Measurements from ENCODE around the gene DENND5A.
"Not testable (repeated sequence)": the region's sequence is repeated elsewhere in the genome, so short reads cannot be mapped to it uniquely, and the experiment has no call there.

DENND5A gene

DNA sequence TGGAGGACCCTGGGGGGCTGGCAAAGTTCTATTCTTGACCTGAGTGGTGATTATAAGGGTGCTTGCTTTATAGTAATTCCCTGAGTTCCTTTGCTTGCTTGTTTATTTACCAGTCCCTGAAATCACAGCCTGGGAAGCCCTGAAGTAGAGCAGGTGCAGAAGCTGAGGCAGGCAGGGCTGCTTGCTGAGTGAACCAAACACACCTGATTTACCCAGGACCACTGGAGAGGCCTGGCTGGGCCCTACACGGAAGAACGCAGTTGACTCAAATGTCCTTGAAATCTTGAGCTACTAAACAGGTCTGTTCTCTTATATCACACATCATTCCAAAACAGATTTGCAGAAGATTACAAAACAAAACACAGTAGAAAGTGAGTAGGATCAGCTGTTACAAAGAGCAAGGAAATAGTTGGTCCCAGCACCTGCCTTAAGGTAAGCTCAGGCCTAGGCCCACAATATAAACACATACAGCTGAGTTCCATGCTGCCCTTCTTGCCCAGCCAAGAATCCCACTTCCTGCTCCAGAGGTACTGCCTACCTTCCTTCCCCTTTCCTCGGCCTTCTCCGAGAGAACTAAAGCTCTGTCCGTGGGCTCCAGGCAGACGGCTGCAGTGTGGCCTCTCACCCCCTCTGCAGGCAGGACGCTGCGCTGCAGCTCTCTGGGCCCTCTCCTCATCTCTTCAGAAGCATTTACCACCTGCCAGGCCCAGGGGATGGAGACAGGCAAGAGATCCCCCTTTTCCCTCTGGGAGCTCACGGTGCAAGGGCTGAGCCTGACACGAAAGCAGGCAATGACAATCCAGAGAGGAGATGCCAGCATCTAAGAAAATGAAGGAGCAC, 127.6 kb downstream of the DENND5A start:
- peak; percentile 66 for DNase-seq (ENCODE audit: low spot score)

DNA sequence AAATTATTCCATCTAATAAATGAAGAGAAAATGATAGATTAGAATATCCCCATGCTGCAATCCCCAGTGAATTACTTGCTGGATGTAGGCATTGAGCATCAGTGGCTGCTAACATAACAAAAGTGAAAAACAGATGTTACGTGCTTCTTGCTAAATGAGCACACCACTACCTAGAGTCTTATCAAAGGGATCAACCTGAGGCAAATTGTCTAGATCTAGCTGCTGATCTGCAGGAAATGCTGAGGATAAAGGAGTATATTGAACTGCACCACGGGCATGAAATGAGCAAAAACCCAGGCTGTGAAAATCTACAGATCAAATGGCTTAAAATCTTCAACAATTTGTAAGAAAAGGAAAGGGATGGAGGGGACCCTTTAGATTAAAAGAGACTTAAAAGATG, 128.4 kb downstream of the DENND5A start:
- DNase-seq (ENCODE audit: low spot score) = no peak

DNA sequence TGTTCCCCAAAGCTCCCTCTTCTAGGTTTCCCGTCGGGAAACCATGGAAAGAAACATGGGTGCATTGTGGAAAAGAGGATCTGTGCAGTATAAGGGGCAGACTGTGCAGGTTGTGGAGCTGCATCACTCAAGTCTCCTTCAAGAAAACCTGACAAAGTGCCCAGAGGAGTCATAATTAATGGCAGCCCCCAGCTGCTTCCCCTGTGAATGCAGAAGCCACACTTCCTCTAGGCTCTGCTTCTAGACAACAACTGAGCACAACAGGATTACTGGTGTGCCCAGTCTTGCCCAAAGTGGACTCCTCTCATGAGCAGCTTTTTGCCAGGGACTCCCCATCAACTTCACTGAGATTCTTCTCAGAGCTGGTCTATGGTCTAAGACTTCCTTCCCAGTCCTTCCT, 131.2 kb downstream of the DENND5A start:
- DNase-seq (ENCODE audit: low spot score) = no peak

DNA sequence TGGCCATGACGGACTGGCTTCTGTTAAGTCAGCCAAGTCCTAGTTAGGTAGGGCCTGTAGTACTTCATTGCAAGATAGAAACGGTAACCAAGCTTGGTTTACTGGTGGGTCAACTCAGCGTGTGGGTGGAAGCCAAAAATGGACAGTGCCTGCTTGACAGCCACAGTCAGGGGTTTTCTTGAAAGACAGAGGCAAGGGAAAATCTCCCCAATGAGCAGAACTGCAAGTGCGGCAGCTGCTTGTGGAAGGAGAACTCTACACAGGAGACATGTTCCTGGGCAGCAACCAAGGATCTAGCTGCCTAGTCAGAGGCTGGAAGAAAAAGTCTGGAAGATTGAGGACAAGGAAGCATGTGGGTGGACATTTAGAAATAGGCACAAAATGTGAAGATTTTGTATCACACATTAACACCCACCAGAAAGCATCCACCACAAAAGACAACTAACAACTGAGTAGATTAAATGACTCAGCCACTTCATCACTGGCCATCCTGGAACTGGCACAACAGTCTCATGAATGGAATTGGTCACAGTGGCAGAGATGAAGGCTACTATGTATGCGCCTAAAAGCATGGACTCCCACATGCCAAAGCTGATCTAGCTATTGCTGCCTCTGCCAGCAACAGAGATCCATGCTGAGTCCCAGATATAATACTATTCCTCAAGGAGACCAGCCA, 132.8 kb downstream of the DENND5A start:
- no peak for DNase-seq (ENCODE audit: low spot score)

DNA sequence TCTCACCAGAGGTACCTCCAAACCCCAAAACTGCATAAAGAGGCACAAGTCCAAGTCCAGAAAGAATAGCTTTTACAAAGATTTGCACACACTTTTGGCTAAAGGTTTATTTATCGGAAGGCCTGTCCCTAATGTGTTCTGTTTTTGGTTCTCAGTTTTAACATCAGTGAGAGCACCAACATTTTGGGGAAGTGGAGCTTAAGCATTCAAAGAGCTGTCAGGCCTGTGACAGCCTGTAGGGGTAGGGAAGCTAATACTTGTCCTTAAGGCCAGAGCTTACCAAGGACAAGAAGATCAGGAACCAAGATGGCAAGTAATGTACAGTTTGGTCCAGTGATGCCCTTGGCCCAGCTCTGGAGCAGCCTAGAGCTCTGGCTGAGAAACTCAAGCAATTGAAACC, 134.9 kb downstream of the DENND5A start:
- no peak for DNase-seq (ENCODE audit: low spot score)

- DNase-seq (ENCODE audit: low spot score) = no peak
These were observed 138.5 kb downstream of the DENND5A start for GRCh38 chr11:9126636-9127035.

DNA sequence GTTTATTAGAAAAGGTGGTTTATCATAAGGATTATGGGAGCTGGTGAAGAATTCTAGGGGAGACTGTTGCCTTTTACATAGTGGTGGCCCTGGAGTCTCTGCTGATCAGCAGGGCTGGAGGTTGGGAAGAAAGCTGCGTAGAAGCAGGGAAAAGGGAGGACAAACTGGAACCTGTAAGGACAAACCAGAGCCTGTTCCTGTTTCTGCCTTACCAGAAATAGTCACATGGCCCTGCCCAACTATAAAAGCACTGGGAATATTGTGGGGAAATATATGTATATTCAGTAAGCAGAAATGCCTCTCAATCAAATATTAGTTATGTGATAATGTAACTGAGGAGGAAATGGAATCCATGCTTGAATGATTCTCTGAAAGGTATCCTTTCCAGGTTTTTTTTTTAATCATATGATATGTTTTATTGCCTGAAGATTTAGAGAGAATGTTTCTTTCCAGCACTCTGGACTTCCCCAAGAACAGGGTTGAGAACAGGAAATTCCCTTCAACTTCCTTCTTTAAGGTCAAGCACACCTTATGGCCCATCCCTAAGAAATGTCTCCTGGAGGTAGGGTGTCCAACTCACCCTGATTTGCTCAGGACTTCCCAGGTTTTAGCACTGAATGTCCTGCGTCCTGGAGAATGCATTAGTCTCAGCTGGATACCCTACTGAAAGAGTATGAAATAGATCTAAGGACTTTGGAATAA, 139.8 kb downstream of the DENND5A start:
- no peak for DNase-seq (ENCODE audit: low spot score)

GRCh38 chr11:9123595-9124304, 141.4 kb downstream of the DENND5A start:
- no peak for DNase-seq (ENCODE audit: low spot score)

DNA sequence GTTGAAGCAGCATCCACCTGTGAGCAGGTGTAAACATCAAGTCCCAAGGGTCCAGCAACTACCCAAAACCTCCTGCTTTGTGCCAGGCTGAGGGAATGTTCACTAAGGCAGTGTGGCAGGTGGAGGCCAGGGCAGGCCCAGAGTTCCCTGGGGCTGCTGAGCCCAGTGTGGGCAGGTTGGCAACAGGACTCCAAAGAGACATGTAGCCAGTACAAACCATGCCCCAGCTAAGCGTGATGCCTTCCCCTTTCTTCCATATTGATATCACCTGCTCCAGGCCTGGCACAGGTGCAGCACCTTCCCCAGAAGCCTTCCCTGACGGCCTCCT, 143.7 kb downstream of the DENND5A start:
- no peak for DNase-seq (ENCODE audit: low spot score)

- no peak for DNase-seq (ENCODE audit: low spot score)
These were observed 144.3 kb downstream of the DENND5A start for GRCh38 chr11:9120664-9121468.

- DNase-seq (ENCODE audit: low spot score) = no peak
These were observed 146.9 kb downstream of the DENND5A start for GRCh38 chr11:9118277-9118676.

GRCh38 chr11:9112075-9112474, 153.1 kb downstream of the DENND5A start:
- DNase-seq (ENCODE audit: low spot score) = no peak

- DNase-seq (ENCODE audit: low spot score) = no peak
These were observed 155.1 kb downstream of the DENND5A start for GRCh38 chr11:9109858-9110731.

DNA sequence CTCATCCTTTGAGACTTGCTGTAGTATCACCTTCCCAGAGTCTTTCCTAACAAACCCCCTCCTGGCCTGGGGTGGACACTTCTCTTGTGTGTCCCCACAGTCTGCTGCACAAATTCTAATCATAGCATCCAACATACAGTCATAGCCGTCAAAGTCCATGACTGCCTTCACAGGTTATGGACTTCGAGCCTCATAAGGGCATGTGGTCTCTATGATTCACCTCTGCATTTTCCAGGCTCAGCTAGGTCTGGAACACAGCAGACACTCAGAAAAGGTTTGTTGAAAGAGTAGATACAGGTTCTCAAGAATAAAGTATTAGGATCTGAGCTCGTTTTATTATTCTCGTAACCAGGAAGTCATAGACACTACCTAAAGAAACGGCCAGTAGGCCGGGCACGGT, 160.6 kb downstream of the DENND5A start:
- no peak for DNase-seq (ENCODE audit: low spot score)

DNA sequence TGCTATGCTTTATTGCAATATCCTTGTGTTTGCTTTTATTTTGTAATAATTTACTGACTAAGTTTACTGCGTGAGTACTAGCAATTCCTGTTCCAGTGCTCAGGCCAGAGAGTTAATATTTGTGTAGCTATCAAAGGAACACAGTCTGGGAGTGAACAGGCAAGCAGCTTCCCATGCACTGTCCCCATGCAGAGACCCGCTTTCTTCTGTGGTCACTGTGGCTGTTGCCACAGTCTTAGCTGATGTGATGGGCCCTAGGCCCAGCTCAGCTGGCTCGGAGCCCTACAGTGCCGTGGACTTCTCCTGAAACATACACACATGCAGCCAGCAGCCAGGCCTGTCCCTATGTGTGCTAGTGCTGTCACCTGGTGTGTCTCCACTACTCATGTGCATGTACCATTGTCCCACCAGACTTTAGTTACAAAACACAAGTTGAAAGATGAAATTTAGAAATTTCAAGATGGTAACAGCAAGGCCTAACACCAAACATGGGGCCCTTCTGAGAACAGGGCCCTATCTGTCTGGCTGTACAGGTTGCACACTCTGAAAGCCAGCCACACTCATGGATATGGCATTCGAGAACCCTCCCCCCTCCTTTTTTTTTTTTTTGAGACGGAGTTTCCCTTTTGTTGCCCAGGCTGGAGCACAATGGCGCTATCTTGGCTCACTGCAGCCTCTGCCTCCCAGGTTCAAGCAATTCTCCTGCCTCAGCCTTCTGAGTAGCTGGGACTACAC, 161.4 kb downstream of the DENND5A start:
- DNase-seq (ENCODE audit: low spot score) = no peak

GRCh38 chr11:9099617-9100016, 165.5 kb downstream of the DENND5A start:
- peak; percentile 60 for DNase-seq (ENCODE audit: low spot score)

DNA sequence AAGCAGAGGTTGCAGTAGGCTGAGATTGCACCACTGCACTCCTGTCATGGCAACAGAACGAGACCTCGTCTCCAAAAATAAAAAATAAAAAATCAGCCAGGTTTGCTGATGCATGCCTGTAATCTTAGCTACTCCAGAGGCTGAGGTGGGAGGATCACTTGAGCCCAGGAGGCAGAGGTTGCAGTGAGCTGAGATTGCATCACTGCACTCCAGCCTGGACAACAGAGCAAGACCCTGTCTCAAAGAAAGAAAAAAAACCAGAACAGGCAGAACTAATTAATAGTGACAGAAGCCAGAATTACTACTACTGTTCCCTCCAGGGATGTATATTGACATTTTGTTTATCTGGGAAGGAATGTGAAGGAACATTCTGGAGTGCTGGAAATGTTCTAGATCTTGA, 166.7 kb downstream of the DENND5A start:
- DNase-seq (ENCODE audit: low spot score) = not testable (repeated sequence)

DNA sequence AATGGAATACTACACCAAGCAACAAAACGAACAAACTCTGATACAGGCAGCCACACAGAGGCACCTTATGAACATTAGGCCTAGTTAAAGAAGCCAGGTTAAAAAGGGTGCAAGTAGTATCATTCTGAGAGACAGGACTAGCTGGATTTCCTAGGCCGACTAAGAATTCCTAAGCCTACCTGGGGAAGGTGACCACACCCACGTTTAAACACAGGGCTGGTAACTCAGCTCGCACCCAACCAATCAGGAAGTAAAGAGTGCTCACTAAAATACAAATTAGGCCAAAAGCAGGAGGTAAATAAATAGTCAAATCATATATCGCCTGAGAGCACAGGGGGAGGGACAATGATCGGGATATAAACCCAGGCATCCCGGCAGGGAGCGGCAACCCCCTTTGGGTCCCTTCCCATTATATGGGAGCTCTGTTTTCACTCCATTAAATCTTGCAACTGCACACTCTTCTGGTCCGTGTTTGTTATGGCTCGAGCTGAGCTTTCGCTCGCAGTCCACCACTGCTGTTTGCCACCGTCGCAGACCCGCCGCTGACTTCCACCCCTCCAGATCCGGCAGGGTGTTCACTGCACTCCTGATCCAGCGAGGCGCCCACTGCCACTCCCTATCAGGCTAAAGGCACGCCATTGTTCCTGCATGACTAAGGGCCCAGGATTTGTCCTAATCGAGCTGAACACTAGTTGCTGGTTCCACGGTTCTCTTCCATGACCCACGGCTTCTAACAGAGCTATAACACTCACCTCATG, 167.8 kb downstream of the DENND5A start:
- not testable (repeated sequence) for DNase-seq (ENCODE audit: low spot score)

- no peak for DNase-seq (ENCODE audit: low spot score)
These were observed 168.7 kb downstream of the DENND5A start for GRCh38 chr11:9096427-9096826.
